HepG2 (cell line): ENCODE results near the gene OTOP2. TPM values are rescaled to one million over a fixed set of nuclear protein-coding genes. Genes with fewer than 3 reads are reported as not detected.

Experiments used
- CBFB ChIP-seq: sonication (generic); formaldehyde crosslinking; IDR thresholded peaks from 2 replicates; pipeline ENCODE4 v1.4.0; 2020; ENCODE audit warnings: missing genetic modification reagents
- DR1 ChIP-seq: sonication (generic); formaldehyde crosslinking; IDR thresholded peaks from 2 replicates; pipeline ENCODE4 v1.8.0; 2021; ENCODE audit warnings: mild to moderate bottlenecking, missing genetic modification reagents, inconsistent platforms
- GABPB1 ChIP-seq: IDR thresholded peaks from 2 replicates; pipeline ENCODE4 v1.6.1; 2016; ENCODE audit warnings: mild to moderate bottlenecking, missing genetic modification reagents, moderate library complexity, missing compliant biosample characterization
- GMEB2 ChIP-seq: IDR thresholded peaks from 2 replicates; pipeline ENCODE4 v1.6.1; 2016; ENCODE audit warnings: missing biosample characterization, missing genetic modification reagents, low read depth
- HNF4G ChIP-seq, 2 experiments: sonication (generic) in 1 of 2; formaldehyde crosslinking in 1 of 2; IDR thresholded peaks; 2 replicates each; pipeline versions ENCODE4 v1.4.0 to v1.6.1; 2011 to 2020; ENCODE audit warnings: borderline replicate concordance in 2 of 2, low read depth in 2 of 2, mild to moderate bottlenecking in 2 of 2, low read length in 1 of 2, missing genetic modification reagents in 1 of 2, moderate library complexity in 1 of 2
- HOXD1 ChIP-seq: sonication (generic); formaldehyde crosslinking; IDR thresholded peaks from 2 replicates; pipeline ENCODE4 v1.5.0; 2020; ENCODE audit warnings: missing genetic modification reagents
- IKZF1 ChIP-seq: fragments of 450-650 bp; IDR thresholded peaks from 2 replicates; pipeline ENCODE4 v1.7.1; 2016
- KLF16 ChIP-seq, 2 experiments: sonication (generic) in 1 of 2; formaldehyde crosslinking in 1 of 2; IDR thresholded peaks; 2 replicates each; pipeline versions ENCODE4 v1.6.1 to v1.8.0; 2016 to 2023; ENCODE audit warnings: missing genetic modification reagents in 2 of 2, missing compliant biosample characterization in 1 of 2
- MED1 ChIP-seq: sonication (generic); formaldehyde crosslinking; IDR thresholded peaks from 2 replicates; pipeline ENCODE4 v1.4.0; 2020; ENCODE audit warnings: missing genetic modification reagents
- NKX3-1 ChIP-seq: sonication (generic); formaldehyde crosslinking; IDR thresholded peaks from 2 replicates; pipeline ENCODE4 v1.5.0; 2020; ENCODE audit warnings: missing genetic modification reagents
- SP5 ChIP-seq: IDR thresholded peaks from 2 replicates; pipeline ENCODE4 v1.6.1; 2016; ENCODE audit warnings: low read depth, borderline replicate concordance
- ZBED4 ChIP-seq: sonication (generic); formaldehyde crosslinking; IDR thresholded peaks from 2 replicates; pipeline ENCODE4 v1.4.0; 2020; ENCODE audit warnings: missing genetic modification reagents, borderline replicate concordance
- ZBTB43 ChIP-seq: sonication (generic); formaldehyde crosslinking; conservative IDR thresholded peaks from 2 replicates; pipeline ENCODE4 v1.4.0; 2020; ENCODE audit warnings: missing genetic modification reagents
- ZNF512B ChIP-seq: sonication (generic); formaldehyde crosslinking; IDR thresholded peaks from 2 replicates; pipeline ENCODE4 v1.5.1; 2020; ENCODE audit warnings: missing genetic modification reagents, mild to moderate bottlenecking, borderline replicate concordance
- ZNF549 ChIP-seq: sonication (generic); formaldehyde crosslinking; IDR thresholded peaks from 2 replicates; pipeline ENCODE4 v1.5.0; 2020; ENCODE audit warnings: missing genetic modification reagents
- ZNF883 ChIP-seq: sonication (generic); formaldehyde crosslinking; IDR thresholded peaks from 2 replicates; pipeline ENCODE4 v1.5.1; 2020; ENCODE audit warnings: mild to moderate bottlenecking, missing genetic modification reagents; ENCODE audit errors: not compliant biosample characterization
- ZSCAN9 ChIP-seq: IDR thresholded peaks from 2 replicates; pipeline ENCODE4 v1.6.1; 2016; ENCODE audit warnings: borderline replicate concordance
- polyA plus RNA-seq, 8 experiments: library from polyadenylated mRNA; depleted of rRNA in 3 of 8; stranded (reverse) in 7 of 8; unstranded in 1 of 8; fragments of >200 nt; fragmentation: Illumina TruSeq in 4 of 8; extraction: Trizol in 4 of 8; gene quantifications; 2 replicates each; pipeline versions ENCODE4 v1.2.1 to v1.2.3, GENCODE V29; 2011 to 2016; ENCODE audit warnings: low read depth in 4 of 8, missing spikeins in 1 of 8, mixed read lengths in 1 of 8; ENCODE audit not compliant: insufficient read depth in 1 of 8
- total RNA-seq, 5 experiments: library from RNA; depleted of rRNA; stranded (reverse); fragments of >200 nt; fragmentation: Illumina TruSeq; extraction: Trizol; gene quantifications; 2 replicates each; pipeline ENCODE4 v1.2.3, GENCODE V29; 2016; ENCODE audit warnings: low read depth in 1 of 5

OTOP2 gene
- total and polyA plus RNA-seq, 2 of the 13 experiments (the other 11 are each of a cell fraction or from before 2014, with no cell fraction given), result not detected

DNA sequence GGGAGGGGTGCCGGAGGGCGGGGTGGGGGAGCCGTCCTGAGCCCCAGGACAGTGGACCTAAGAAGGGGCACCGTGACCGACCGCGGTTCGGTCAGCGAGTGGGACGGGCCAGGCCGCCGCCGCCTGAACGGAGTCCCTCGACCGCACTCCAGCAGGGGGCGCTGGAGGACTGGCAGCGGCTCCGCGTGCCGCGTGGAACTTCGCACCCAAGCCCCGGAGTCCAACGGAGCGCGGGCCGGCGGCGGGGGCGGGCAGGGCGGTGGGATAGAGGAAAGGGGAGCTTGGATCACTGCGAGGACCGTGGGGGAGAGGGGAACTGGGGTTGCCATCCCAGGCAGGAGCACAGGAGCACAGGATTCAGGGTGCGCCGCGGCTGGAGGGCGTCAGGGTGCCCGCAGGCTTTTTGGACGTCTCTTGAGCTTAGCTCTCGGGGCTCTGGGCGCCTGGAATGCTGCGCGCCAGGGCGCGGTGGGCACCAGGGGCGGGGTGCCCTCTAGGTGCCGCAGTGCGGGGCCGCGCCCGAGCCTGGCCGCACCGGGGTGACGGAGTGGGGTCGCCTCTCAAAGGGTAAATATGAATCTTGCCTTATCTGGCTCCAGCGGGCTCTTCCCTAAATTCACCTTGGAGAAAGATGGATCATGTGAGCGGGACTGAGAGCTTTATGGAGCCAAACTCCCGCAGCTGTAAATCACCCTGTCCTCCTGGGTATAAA is 379 bp upstream of the OTOP2 start (continued):
- TF ChIP-seq SP5 (CRISPR knock-in tag), result peak; percentile 6; the same call in 1 of the 2 replicates
- TF ChIP-seq ZNF883 (CRISPR knock-in tag), result peak; percentile 77
- TF ChIP-seq GMEB2 (CRISPR knock-in tag), result no peak
- TF ChIP-seq ZSCAN9 (CRISPR knock-in tag), result 0 out of 2 replicates have a peak, but pooled peaks have one; percentile 36
- peak; percentile 67; the same call in 1 of the 2 replicates for TF ChIP-seq GABPB1 (CRISPR knock-in tag)
- TF ChIP-seq ZNF512B, result no peak
- TF ChIP-seq NKX3-1 (CRISPR knock-in tag), result no peak
- no peak for TF ChIP-seq DR1 (CRISPR knock-in tag)
- no peak for TF ChIP-seq MED1 (CRISPR knock-in tag)
- 0 out of 2 replicates have a peak, but pooled peaks have one; percentile 36 for TF ChIP-seq ZBTB43 (CRISPR knock-in tag)
- no peak for TF ChIP-seq ZNF549 (CRISPR knock-in tag)
- TF ChIP-seq KLF16 (CRISPR knock-in tag; IDR thresholded peaks at IDR 0.05), result peak in 1 of 2 experiments; percentile 56; a peak in 1 of 4 replicates
- peak; percentile 32; the same call in 1 of the 2 replicates for TF ChIP-seq HOXD1
- TF ChIP-seq ZBED4 (CRISPR knock-in tag), result peak; percentile 86; the same call in 1 of the 2 replicates
- TF ChIP-seq CBFB, result peak; percentile 96
- no peak for TF ChIP-seq IKZF1
- peak; percentile 39; the same call in 1 of the 2 replicates for TF ChIP-seq HNF4G (IDR thresholded peaks at IDR 0.05; ENCODE audit: borderline replicate concordance, low read depth, low read length)
- no peak for TF ChIP-seq HNF4G (CRISPR knock-in tag; IDR thresholded peaks at IDR 0.05; ENCODE audit: borderline replicate concordance, low read depth)
